H1 (cell line): ENCODE results near the gene YBX2.

Experiments used
- CTCF ChIP-seq, 3 experiments: IDR thresholded peaks; 1 replicate in 2 of 3; 2 replicates in 1 of 3; pipeline versions ENCODE4 v1.5.1 to v1.6.1; 2011; ENCODE audit warnings: low read length in 3 of 3, mild to moderate bottlenecking in 3 of 3, inconsistent platforms in 2 of 3, low read depth in 1 of 3, moderate library complexity in 1 of 3; ENCODE audit not compliant: insufficient read depth in 1 of 3; ENCODE audit errors: control extremely low read depth in 1 of 3
- RFX5 ChIP-seq: IDR thresholded peaks from 2 replicates; pipeline ENCODE4 v1.6.1; 2011; ENCODE audit warnings: low read depth, low read length, improper control_type of control experiment, borderline replicate concordance
- SP2 ChIP-seq: IDR thresholded peaks from 2 replicates; pipeline ENCODE4 v1.6.1; 2012; ENCODE audit warnings: mild to moderate bottlenecking, low read length, inconsistent platforms
- TAF1 ChIP-seq: IDR thresholded peaks from 2 replicates; pipeline ENCODE4 v1.6.1; 2011; ENCODE audit warnings: mild to moderate bottlenecking, low read depth, low read length

DNA sequence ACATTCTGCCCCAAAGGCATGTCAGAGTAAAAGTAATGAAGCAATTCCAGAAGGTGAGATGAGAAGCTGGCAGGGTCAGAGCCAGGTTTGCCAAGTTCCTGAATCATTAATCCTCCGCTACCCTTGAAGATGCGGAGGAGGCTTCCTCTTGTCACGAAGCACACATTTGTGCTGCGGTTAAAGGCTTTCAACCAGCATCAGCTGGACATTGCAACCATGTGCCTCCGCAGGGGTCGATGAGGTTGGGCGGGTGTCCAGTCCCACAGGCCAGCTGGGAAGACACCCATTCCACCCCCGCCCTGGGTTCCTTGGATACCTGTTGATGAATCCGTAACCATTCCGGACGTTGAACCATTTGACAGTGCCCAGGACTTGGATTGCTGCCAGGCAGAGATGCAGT, 1.3 kb downstream of the YBX2 start:
- TF ChIP-seq SP2 = no peak
- no peak for TF ChIP-seq RFX5
- TF ChIP-seq TAF1 = no peak
- TF ChIP-seq CTCF (IDR thresholded peaks at IDR 0.05; ENCODE audit: control extremely low read depth in 1 of 3, insufficient read depth in 1 of 3, low read depth in 1 of 3, low read length in 3 of 3) = no peak
